K562 (cell line): ENCODE results near the gene HLA-DOA. TPM values are rescaled to one million over a fixed set of nuclear protein-coding genes. Genes with fewer than 3 reads are reported as not detected.

Source experiments
- BACH1 ChIP-seq: fragments of 200-800 bp; sonication (Bioruptor generic); IDR thresholded peaks from 2 replicates; pipeline ENCODE4 v1.6.1; 2016; ENCODE audit warnings: missing genetic modification characterization, missing compliant biosample characterization
- DDX20 ChIP-seq: fragments of 450-650 bp; IDR thresholded peaks from 2 replicates; pipeline ENCODE4 v1.6.1; 2016; ENCODE audit warnings: missing genetic modification characterization, low read depth, mild to moderate bottlenecking, missing compliant biosample characterization, moderate library complexity
- MYNN ChIP-seq, 2 experiments: sonication (generic); formaldehyde crosslinking in 1 of 2; IDR thresholded peaks; 2 replicates each; pipeline versions ENCODE4 v1.5.0 to v1.6.1; 2016 to 2020; ENCODE audit warnings: antibody characterized with exemption in 1 of 2, missing genetic modification reagents in 1 of 2
- POLR2A ChIP-seq: fragments of 450-650 bp; conservative IDR thresholded peaks from 2 replicates; pipeline ENCODE4 v1.6.1; 2016
- polyA plus RNA-seq, 8 experiments: library from polyadenylated mRNA; depleted of rRNA in 4 of 8; stranded (reverse) in 5 of 8; unstranded in 3 of 8; fragments of >200 nt; fragmentation: Nextera tagmentation in 2 of 8; fragmentation: Illumina TruSeq in 1 of 8; extraction: Ambion mirVana in 2 of 8; extraction: Trizol in 1 of 8; gene quantifications; 2 replicates each; pipeline versions ENCODE4 v1.2.1 to v1.2.3, GENCODE V29; 2011 to 2014; ENCODE audit warnings: inconsistent platforms in 1 of 8, missing spikeins in 1 of 8
- total RNA-seq, 7 experiments: library from RNA; depleted of rRNA in 6 of 7; stranded (reverse); fragments of >200 nt in 6 of 7; fragmentation: Illumina TruSeq in 2 of 7; extraction: Trizol in 2 of 7; gene quantifications; 2 replicates each; pipeline versions ENCODE4 v1.2.1 to v1.2.3, GENCODE V29; 2011 to 2021; ENCODE audit warnings: low replicate concordance in 1 of 7
- TF ChIP-seq, protein P1 (sequence below): sonication (generic); formaldehyde crosslinking; IDR thresholded peaks from 2 replicates; pipeline ENCODE4 v1.8.0; 2023; ENCODE audit warnings: mild to moderate bottlenecking, missing genetic modification reagents

HLA-DOA gene
- total and polyA plus RNA-seq, 9 of the 15 experiments (the other 6 are each of a cell fraction or from before 2014, with no cell fraction given) = 0.07 TPM; not detected in 8

DNA sequence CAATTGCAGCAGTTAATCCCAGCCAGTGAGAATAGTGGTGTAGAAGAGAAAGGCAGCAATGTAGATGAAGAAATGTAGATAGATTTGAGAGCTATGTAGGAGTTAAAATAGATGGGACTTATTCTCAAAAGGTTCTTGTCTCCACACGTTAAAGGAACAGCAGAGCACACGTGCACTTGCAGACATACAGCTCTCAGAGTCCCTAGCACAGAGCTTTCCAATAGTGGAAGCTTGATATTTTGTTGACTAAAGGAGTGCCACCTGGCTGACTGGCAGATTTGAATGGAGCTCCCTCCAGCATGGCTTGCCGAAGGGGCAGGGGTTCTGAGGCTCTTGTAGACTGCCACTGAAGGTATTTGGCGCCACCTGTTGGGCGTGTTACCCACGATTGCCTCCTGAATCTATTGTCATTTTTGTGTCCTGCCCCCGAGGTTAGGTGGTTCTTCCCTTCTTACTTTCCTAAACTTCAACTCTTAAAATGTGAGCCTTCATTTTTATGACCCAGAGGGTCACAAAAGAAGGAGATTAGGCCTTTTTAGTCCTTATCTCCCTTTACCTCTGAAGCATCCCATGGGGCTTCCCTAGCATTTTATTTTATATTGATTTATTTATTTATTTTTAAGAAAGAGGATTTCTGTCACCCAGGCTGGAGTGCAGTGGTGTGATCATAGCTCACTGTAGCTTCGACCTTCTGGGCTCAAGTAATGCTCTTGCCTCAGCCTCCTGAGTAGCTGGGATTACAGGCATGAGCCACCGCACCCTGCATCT, 24.6 kb downstream of the HLA-DOA start (continued):
- no peak for TF ChIP-seq DDX20 (tag)
- TF ChIP-seq MYNN (IDR thresholded peaks at IDR 0.05) = peak; percentile 62; the same call in 1 of the 2 replicates
- TF ChIP-seq MYNN (CRISPR knock-in tag; IDR thresholded peaks at IDR 0.05) = no peak
- TF ChIP-seq, protein P1, sequence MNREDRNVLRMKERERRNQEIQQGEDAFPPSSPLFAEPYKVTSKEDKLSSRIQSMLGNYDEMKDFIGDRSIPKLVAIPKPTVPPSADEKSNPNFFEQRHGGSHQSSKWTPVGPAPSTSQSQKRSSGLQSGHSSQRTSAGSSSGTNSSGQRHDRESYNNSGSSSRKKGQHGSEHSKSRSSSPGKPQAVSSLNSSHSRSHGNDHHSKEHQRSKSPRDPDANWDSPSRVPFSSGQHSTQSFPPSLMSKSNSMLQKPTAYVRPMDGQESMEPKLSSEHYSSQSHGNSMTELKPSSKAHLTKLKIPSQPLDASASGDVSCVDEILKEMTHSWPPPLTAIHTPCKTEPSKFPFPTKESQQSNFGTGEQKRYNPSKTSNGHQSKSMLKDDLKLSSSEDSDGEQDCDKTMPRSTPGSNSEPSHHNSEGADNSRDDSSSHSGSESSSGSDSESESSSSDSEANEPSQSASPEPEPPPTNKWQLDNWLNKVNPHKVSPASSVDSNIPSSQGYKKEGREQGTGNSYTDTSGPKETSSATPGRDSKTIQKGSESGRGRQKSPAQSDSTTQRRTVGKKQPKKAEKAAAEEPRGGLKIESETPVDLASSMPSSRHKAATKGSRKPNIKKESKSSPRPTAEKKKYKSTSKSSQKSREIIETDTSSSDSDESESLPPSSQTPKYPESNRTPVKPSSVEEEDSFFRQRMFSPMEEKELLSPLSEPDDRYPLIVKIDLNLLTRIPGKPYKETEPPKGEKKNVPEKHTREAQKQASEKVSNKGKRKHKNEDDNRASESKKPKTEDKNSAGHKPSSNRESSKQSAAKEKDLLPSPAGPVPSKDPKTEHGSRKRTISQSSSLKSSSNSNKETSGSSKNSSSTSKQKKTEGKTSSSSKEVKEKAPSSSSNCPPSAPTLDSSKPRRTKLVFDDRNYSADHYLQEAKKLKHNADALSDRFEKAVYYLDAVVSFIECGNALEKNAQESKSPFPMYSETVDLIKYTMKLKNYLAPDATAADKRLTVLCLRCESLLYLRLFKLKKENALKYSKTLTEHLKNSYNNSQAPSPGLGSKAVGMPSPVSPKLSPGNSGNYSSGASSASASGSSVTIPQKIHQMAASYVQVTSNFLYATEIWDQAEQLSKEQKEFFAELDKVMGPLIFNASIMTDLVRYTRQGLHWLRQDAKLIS (CRISPR knock-in tag) = no peak
- no peak for TF ChIP-seq BACH1 (tag)
- no peak for TF ChIP-seq POLR2A
